KG1 (cell line): ENCODE measurements around the gene THSD4.

ENCODE experiments used
- DNase-seq: peaks from one replicate; lab custom pipeline; 2025; lab: John Stamatoyannopoulos, UW

THSD4 gene

DNA sequence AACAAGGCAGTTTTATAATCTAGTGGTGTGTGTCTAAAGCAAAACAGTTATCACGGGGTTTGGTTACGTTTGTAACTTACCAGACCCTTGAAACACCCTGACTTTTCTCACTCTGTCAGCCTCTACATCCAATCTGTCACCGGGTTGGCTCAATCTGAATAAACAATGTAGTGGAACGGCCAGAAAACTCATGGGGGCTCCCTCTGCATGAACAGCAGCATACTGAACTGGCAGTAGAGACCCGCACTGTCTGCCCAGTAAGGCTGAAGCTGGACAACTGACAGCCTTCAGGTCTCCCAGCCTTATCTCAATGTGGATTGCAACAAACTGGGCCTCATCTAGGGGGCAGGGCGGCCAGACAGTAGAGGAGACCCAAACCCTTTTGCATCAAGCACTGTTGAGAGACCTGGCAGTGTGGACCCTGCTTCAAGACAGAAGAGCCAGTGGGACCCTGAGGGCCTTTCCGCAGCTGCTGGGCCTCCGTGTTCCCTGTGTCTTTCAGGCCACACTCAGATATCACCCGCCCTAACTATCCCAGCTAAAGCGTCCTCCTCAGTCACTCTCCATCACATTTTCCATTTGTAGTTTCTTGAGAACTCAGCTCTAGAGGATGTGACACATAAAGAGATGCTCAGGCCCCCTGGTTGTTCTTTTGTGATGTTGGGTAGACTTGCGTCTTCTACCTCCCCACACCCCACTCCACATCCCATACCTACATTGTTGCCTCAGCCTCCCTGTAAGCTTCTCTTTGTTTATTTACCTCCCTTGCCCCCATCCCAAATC lies 513.9 kb downstream of the THSD4 start:
- no peak for DNase-seq

DNA sequence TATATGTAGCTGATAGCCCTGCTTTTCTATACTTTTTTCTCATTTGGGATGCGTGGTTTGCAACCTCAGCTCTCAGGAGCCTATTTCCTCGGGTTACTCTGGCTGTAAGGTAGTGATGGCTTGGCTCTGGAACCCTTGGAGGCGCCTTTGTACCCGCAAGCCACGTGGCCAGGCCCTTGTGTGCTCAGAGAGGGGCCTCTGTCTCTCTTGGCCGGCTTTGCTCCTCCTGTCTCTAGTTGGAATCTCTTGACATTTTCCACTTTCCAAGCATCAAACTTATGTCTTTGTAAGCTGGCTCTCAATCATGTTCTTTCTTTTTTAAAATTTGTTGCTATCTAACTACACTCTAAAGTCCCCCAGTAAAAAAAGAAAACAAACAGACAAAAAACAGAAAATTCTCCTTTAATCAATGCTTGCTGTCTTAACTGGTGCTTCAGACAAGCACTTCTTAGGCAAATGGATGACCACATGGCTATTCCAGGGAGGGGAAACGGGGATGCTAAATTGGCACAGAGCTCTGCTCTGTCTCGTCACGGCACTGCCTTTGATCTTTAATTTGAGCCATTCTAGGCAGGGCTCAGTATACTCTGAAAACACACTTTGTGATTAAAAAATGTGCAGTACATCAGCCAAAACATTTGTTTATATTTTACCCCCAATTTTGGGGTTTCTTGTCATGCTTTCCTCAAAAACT lies 514.7 kb downstream of the THSD4 start:
- no peak for DNase-seq

- no peak for DNase-seq
Measured at GRCh38 chr15:71630475-71630809, 515.2 kb downstream of the THSD4 start.

GRCh38 chr15:71632576-71633195 lies 517.4 kb downstream of the THSD4 start:
- DNase-seq, result no peak

GRCh38 chr15:71634820-71635560 lies 519.7 kb downstream of the THSD4 start:
- DNase-seq, result no peak

DNA sequence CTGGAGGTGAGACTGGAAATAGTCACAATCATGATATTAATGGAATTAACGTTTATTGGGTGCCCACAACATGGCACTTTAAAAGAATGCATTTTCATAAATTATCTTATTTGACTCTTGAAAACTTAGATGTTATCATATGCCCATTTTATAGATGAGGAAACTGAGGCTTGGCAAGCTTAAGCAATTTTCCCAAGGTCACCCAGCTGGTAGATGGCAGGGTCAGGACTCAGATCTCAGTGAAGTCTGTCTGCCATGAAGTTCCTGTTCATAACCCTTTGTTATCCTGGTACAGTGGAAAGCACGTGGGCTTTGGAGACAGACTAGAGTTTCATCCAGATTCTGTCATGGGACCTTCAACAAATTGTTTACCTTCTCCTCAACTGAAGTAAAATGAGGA lies 520.5 kb downstream of the THSD4 start:
- DNase-seq, result no peak

GRCh38 chr15:71638876-71639275 lies 523.6 kb downstream of the THSD4 start:
- DNase-seq, result no peak

GRCh38 chr15:71639471-71639870 lies 524.2 kb downstream of the THSD4 start:
- no peak for DNase-seq

DNA sequence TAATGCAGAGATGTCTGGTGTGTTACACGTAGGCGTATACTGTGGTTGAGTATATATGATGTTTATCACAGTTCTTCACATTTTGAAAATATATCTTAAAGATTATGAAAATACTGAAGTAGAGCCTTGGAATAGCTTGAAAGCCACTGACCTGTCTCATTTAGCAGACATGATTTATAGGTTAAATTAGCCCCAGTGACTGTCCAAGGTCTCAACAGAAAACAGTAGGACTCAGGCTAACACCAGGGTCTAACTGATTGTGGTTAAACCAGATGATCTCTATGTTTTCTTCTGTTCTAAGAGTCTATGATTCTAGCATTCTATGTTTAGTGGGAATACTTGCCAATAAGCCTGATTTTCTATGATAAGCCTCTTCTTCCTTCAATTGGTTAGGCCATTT lies 528.6 kb downstream of the THSD4 start:
- no peak for DNase-seq

- no peak for DNase-seq
Measured at GRCh38 chr15:71646767-71647486, 531.7 kb downstream of the THSD4 start.

GRCh38 chr15:71647487-71647808 lies 532.2 kb downstream of the THSD4 start:
- DNase-seq, result no peak

DNA sequence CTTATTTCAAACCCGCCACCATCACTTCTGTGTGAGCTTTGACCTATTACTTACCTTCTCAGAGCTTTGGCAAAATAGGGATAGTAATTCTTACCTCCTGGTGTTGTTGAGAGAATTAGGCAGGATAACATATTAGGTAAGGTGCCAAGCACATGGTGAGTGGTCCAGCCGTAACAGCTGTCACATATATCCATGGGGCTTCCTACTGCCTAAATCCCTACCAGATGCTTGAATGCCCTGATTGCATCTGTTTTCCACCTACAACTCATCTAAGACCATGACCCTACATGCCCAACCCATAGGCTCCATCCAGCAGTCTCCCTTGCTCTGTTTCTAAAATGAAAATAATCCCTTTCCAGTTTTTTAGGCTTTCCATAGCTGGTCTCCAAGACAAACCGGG lies 532.8 kb downstream of the THSD4 start:
- DNase-seq, result no peak

GRCh38 chr15:71649894-71650293 lies 534.6 kb downstream of the THSD4 start:
- DNase-seq, result no peak

- no peak for DNase-seq
Measured at GRCh38 chr15:71650603-71651002, 535.3 kb downstream of the THSD4 start.

DNA sequence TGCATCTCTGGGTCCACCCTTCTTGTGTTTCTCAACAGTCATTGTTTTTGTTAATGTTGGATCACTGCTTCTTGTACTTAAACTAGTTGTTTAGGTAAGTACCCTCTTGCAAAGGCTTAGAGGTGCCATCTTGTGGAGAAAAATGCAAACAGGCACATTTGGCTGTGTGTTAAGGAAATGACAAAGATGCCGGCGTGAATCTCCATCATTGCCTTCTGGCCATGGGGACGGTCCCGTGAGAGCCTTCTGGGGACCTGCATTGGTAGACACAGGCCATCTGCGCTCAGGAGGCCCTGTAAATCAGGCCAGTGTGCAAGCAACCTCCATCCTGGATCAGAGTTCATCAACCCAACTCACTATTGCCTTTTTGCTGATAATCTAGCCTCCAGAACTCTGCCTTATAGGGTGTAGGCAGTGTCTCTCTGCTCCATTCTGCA lies 536.5 kb downstream of the THSD4 start:
- DNase-seq, result no peak

- DNase-seq, result no peak
Measured at GRCh38 chr15:71654042-71654719, 538.9 kb downstream of the THSD4 start.

GRCh38 chr15:71654720-71655174 lies 539.5 kb downstream of the THSD4 start:
- DNase-seq, result no peak

GRCh38 chr15:71656425-71656824 lies 541.2 kb downstream of the THSD4 start:
- no peak for DNase-seq

GRCh38 chr15:71657141-71657540 lies 541.9 kb downstream of the THSD4 start:
- DNase-seq, result no peak

GRCh38 chr15:71658036-71658435 lies 542.8 kb downstream of the THSD4 start:
- DNase-seq, result no peak
